Measurements from ENCODE around the gene LPCAT1.
A peak's percentile ranks its signal among the peaks of the same experiment; 100 is the strongest.

The LPCAT1 gene

DNA sequence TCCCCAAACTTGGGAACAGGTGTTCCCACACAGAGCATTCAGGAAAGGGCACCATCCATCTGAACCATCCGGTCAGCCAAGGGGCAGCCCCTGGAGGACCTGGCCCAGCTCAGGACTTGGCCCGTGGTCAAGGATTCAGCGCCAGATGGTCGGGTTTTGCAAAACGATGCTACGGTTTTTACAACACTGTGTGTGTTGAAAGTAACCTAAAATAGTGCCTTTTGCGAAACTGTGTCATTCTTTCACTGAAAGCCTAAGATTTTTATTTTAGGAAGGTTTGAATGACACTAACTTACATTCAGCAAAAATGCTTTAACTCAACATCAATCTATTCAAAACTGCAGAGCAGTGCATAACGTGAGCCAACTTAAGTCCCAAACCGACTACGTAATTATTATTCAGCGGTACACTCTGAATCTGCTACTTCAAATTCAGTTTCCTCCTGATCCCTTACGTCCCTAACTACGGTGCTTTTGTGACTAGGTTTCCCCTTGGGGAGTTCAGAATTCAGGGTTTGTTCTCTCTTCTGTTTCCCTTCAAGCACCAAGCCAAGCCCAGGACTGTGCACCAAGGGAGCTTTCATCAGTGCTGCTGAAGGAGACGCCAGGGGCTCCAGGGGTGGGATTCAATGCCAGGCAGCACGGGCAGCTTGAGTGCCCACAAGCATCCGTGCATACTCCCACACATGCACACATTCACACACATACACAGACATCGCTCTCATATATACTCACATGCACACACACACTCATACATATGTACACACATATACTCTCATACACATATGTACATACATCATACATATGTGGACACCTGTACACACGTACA lies 25.8 kb downstream of the LPCAT1 start:
- no peak for DNase-seq (ENCODE audit: low read depth, low spot score)

DNA sequence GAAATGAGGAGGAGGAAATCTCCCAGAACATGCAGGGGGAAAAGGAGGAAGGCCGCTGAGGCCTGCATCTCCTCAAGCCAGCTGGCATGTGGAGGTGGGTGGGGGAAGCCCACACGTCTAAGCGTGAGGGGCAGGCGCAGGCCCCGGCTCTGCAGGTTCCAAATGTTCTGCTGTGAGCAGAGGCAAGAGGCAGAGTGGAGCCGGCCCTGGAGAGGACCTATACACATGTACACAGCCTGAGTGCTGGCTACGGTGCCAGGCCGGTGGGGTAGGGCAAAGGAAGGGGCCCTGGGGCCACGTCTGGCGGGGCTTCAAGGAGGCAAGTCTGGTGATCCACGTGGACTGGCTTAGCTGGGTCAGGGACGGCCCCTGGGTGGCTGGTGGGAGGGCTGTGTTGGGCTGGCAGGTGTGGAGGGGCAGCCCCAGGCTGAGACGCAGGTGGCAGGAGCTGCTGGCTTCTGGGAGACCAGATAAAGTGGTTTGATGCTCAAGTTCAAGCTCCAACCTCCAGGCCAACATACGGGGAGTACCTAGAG lies 26.4 kb downstream of the LPCAT1 start:
- DNase-seq (ENCODE audit: low read depth, low spot score), result no peak

DNA sequence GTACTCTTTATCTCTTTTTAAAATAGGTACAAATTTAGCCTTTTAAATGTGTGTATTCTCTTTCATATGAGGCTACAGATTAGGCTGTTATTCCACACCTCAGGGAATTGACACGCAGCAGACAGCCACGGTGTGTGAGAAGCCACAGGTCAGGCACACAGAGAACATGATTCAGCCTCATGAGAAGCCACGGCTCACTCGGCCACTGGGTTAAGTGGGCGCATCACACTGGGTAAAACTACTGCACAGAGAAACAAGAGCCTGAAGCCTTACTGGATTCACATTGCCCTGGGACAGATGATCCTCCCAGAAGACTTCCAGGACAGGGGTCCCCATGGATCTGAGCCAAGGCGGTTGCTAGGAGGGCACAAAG lies 28.2 kb downstream of the LPCAT1 start:
- no peak for DNase-seq (ENCODE audit: low read depth, low spot score)

DNA sequence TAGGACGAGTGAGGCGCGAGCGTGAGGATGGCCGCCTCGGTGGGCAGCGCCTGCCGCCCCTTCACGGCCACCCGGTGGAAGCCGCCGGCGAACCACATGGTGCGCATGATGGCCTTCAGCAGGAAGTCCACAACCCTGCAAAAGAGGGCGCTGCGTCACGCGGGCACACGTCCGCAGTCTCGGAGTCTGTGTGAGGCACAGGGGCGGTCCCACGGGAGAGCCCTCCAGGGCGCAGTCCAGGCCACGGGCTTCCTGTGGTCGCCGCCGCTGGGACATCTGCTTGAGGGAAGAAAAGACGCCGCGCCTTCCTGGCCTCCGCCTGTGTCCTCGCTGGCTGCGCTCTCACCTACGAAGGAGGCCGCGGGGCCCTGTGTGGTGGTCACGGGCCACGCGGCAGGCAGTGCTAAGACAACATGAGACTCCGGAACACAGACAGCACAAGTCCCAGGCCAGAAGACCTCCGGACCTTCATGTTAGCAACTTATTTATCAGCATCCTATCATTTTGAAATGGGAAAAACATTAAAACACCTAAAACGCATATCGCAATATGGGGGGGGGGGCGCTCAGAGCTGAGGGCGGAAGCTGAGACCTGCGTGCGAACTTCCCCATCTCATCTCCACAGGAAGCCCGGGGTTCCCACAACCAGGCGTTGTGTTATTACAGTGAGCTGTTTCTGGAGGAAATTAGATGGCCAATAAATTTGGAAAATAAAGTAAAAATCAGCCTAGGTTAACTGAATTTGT lies 28.8 kb downstream of the LPCAT1 start:
- no peak for DNase-seq (ENCODE audit: low read depth, low spot score)

DNA sequence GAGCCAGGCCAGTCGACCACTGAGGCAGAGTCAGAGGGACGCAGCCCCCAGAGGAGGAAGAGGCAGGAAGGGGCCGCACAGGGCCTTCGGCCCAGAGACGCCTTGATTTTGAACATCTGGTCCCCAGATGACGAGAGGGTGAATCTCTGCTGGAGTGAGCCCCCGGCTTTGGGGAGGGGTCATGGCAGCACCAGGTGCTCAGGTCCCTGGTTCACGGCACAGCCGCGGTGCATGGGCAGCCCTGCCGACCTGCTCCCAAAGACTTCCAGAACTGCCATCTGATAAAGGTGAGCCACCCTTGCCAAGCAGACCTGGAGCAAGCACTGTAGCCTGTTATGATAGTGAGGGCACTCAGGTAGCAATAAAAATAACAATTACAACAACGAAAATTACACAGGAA lies 29.8 kb downstream of the LPCAT1 start:
- no peak for DNase-seq (ENCODE audit: low read depth, low spot score)

DNA sequence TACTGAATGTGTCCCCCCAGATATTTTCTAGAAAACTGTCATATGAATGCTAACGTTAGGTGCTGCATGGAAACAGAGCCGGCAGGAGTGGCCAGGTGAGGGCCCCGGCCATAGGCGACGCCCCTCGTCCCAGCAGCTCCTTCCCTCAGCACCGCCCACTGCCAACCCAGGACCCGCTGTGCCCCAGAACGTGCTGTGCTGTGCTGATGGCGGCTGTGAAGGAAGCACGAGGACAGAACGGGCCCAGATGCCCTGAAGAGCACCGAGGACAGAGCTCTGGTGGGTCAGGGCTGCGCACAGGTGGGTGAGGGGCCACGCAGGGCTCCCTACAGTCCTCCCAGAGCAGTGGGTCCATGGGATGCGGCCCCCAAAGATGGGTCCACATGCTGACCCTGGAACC lies 30.3 kb downstream of the LPCAT1 start:
- DNase-seq (ENCODE audit: low read depth, low spot score), result no peak

DNA sequence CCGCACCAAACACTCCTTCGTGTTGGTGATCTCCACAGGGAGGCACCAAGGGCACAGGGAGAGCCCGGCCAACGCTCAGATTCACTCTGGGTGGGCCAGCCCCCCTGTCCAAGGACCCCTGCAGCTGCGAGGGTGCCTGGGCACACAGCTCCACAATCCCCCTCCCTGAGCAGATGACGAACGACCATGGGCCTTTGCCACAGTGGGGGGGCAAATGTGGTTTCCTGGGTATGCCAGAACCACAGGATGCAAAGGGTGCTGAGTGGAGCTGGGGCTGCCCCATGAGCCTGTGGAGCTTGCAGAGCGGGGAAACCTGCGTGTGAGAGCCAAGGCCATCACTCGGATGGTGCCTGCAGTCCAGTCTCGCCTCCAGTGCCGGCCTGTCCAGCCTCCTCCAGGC lies 31.0 kb downstream of the LPCAT1 start:
- DNase-seq (ENCODE audit: low read depth, low spot score), result no peak

DNA sequence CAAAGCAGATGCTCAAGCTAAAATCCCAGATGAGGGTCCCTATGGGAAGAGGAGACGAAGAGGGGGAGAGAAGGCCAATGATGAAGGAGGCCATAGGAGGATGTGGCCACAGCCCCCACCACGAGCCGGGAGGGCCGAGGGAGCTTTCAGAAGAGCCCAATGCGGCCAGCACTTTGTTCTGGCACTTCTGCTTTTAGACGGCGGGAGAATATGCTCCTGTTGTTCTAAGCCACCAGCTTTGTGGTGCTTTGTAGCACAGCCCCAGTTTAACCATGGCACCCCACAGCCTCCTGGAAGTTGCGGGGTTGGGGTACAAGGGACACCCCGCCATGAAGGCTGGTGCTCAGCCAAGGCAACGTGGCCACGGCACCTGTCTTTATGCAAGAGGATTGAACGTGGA lies 33.4 kb downstream of the LPCAT1 start:
- no peak for DNase-seq (ENCODE audit: low read depth, low spot score)

DNA sequence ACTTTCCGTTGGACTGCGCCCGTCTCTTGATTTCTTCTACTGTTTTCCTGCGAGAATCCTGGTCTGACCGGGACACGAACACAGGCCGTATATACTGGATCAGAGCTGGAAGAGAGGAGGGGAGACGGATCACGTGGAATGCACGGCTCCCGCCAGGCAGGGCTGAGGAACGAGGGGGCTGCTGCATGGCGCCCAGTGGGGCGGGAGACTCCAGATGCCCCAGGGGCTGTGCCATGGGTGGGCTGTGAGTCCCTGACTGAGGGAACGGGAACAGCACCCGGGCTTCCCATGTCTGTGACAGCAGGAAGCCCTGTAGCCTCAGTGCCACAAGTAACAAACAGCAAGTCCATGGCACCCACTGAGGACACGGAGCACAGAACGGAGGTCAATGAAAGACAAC lies 34.0 kb downstream of the LPCAT1 start:
- DNase-seq (ENCODE audit: low read depth, low spot score), result no peak

DNA sequence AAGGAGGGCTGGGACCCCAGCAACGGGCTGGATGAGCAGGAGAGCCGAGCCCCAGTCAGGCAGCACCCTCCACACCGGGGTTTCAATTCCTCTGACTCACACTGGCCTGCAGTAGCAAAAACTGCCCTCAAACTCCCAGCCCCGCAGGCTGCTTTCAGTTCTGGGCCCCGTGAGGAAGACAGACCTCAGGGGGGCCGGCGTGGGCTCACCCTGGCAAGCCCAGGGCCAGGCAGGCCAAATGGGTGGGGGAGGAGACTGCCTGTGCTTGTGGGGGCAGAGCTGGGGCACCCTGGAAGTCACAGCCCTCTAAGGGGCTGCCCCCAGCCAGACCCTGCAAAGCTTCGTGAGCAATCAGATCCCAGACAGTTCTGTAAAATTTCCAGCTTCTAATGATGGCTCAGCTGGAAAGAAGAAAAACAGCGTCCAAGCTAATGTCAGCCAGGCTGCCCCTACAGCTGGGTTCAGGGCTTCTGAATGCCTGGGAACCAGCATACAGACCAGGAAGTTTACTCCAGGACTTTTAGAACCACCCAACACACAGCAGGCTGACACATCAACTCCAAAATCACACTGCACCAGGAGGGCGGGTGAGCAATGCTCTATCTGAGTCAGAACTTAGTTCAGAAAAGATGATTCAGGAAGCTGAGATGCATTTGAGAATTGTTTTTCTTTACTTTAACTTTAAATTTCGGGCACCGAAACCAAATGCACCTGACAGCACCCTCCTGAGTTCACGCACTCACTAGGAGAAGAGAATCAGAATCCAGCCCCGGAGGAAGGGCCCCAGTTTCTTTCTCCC lies 34.7 kb downstream of the LPCAT1 start:
- DNase-seq (ENCODE audit: low read depth, low spot score), result peak; percentile 68

DNA sequence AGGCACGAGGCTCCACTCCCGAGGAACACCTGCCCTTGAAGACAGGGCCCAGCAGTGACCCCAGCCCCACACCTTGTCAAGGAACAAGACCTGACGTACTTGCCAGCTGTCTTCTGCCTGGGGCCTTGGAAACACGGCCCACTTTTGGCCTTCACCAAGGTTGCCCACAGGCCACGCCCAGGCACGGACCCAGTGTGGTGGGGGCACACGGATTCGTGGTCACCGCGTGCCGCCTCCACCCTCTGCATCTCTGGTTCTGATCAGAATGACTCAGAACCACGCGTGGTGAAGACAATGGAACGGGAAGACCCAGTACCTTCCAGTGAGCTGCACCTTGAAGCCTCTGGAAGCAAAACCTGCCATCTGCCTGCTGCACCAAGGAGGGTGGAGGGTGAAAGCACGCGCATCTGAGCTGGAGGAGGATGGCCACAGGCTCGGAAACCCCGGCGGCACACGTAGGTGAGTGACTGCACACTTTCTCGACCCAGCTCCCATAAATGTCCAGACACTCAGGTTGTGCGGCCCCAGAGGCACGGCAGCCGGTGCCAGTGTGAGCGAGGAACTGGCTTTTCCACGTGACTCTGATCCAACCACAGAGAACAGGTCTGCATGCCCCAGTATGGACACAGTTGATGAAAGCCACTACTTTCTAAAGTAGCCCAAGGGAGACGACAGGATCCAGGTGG lies 36.5 kb downstream of the LPCAT1 start:
- no peak for DNase-seq (ENCODE audit: low read depth, low spot score)

DNA sequence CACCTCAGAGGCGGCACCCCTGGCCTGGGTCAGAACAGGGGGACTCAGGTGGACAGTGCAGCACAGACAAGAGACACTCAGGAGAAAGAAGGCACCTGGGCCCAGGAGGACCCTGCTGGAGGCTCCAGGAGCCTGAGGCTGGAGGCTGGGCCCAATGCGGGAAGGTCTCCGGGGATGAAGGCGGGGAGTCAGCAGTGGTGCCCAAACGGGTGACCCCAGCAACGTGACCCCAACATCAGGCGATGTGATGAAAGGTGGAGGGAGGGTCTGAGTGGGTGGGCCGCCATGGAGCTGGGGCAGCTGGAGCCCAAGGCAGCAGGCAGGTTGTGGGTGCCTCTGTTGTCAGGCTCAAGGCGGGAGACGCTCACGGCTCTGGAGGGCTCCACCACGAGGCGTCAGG lies 37.5 kb downstream of the LPCAT1 start:
- no peak for DNase-seq (ENCODE audit: low read depth, low spot score)

DNA sequence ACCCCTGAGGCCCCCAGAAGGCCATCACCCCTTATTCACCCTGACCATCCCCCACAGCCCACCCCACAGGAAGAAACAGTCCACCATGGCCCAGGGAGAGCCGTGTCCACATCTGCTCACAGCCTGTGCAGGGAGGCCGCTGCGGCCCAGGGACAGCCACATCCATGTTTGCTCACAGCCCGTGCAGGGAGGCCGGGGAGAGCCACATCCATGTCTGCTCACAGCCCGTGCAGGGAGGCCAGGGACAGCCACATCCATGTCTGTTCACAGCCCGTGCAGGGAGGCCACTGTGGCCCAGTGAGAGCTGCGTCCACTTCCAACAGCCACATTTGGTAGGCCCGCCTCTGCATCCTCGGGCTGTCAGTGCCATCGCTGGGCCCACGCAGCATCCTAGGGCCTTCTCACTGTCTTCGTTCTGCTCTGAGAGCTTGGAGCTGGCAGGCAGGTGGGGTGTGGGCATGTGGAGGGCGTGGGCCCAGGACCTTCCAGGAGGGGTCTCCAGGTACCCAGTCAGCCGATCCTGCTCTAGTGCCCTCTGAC lies 38.1 kb downstream of the LPCAT1 start:
- no peak for DNase-seq (ENCODE audit: low read depth, low spot score)

DNA sequence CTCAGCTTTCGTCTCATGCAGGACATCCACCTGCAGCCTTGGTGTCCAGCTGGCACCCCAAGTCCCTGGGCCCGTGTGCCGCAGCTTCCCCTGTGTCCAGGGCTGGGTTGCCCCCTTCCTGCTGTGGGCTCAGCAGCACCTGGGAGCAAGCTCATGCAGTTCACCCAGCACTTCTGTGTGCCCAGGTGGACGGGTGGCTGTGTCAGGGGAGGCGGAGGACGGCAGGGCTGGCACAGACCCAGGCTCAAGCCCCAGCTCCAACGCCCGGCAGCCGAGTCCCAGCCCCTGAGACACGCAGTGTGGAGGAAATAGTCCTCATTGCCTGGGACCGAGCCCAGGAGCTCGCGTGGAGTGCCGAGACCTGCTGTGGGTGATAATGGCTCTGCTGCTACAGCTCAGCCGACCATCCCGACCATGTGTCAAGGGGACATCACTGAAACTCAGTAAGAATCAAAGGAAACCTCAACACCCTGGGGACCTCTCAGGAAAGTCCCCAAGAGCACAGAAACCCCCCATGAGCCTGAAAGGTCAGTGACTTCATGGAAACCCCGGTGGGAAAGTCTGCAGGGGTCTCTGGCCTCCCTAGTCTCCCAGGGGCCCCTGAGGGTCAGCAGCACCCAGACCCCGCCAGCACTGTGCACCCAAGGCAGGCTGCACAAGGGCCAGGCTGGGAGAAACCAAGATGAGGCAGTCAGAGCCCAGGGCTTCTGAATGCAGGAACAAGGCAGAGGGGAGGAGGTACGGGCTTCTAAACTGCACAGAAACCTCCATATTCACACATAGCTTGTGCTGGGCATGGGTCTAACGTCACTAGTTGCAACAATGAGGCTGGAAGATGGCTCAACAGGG lies 38.8 kb downstream of the LPCAT1 start:
- DNase-seq (ENCODE audit: low read depth, low spot score), result no peak

DNA sequence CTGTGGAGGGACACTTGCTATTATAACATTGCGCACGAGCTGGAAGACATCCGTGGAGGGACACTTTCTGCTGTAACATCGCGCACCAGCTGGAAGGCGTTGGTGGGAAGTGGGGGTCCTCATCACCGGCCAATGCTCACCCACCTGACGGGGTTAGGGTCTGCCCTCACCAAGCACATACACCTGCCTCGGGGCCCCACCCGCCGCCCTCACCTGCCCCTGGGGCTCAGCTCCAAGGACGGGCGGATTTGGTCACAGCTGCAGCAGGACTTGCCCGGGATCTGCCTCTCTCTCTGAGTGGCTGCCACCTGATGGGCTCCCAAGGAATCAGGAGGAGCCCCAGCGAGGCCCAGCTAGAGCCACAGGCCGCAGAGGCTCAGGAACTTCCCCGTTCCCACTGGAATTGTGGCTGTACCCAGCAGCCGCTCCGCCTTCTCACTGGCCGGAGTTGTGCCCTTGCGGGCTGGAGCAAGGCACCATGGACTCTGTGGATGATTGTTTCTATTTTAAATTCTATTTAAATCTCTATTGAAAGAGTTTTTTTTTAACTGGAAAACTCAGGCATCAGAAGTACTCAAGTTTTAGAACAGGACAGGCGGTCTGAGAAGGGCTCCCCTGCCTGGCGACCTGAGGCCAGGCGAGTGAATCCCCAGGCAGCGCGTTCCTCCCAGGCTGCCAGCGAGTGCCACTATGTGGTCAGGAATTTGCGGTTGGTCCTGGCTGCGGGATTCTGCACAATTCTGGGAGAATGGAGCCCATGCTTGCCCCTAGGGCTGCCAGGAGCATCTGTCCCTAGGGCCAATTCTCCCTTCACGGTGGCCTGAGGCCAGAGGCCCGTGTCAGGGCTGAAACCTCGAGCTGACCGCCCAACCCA lies 39.7 kb downstream of the LPCAT1 start:
- DNase-seq (ENCODE audit: low read depth, low spot score), result no peak

DNA sequence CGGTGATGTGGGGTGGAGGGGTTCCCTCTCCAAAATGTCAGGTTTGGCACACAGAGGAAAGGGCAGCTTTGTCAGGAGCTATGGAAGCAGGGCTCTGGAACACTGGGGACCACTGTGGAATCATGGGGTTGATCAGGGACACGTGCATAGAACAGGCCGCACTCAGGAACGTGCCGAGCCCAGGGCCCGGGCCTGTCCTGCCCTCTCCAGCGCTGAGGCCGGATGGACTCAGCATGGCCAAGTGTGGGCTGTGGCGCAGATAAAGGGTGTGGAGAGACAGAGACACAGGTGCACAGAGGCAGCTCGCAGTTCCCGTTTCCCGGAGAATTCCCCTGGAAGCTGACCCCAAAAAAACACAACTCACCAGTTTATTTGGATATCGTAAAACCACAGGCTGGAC lies 40.7 kb downstream of the LPCAT1 start:
- no peak for DNase-seq (ENCODE audit: low read depth, low spot score)

DNA sequence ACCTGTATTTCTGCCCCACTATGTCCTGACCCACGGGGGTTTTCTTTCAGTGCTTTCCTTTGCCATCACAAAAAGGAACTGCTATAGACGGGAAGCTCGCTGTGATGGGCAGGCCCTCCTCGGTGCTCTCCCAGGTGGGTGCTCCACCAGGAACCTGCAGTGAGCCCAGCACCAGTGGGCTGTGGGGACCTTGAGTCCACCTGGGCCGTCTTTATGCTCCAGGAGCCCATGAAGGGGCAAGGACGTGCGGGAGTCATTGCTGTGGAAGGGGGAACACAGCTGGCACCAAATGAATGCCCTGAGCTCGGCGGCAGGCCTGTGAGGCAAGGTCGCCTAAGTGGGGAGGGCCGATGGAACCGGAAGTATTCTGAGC lies 41.8 kb downstream of the LPCAT1 start:
- no peak for DNase-seq (ENCODE audit: low read depth, low spot score)

DNA sequence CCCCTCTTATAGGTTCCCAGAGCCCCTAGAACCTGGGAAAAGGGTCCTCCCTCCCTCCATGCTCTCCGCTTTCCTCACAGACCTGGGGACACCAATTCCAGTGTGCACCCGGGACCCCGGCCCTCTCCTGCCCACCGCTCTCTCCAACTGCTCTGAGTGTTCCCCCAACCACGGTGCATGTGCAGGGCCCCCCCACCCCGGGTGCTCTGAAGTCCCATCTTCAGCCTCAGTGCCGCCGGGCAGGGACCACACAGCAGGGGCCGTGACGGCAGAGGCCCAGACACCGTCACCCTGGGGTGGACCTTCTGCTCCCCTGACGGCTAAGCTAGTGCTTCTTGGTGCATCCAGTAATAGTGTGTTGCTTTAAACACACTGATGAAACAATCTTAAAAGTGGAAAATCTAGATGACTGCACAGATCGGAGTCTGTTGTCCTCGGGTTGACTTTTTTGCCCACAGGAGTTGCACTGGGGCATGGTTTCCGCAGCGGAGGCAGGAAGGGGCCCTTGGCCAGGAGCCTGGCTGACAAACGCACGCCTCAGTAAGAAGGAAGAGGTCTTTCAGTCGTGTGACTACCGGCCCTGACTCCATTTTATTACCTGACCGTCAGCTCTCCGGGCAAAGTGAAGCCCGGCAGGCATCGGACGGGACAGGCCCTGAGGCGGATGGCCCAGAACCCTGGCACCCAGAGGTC lies 42.3 kb downstream of the LPCAT1 start:
- DNase-seq (ENCODE audit: low read depth, low spot score), result no peak

DNA sequence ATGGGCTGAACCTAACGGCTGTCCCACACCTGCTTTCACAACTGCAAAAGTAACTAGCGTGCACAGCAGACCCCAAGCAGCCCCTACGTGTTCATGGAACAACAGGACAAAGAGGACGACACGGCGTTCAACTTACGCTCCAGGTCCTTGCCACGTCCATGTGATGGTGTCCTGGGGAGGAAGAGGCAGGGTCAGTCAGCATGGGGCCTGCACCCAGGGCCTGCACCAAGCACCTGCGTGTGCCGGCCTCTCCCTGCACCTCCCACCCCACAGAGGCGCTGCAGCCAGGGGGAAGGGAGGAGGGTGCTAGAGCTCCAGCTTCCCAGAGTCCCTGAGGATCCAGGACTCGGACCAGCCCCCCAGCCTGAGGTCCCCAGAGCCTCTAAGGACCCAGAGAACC lies 43.0 kb downstream of the LPCAT1 start:
- DNase-seq (ENCODE audit: low read depth, low spot score), result no peak
